ENCODE results near the gene CTNNAL1.
"Not testable (repeated sequence)": the region's sequence is repeated elsewhere in the genome, so short reads cannot be mapped to it uniquely, and the experiment has no call there.

CTNNAL1 gene

GRCh38 chr9:108910914-108911313 is 102.4 kb downstream of the CTNNAL1 start:
- H3K27ac Mint-ChIP-seq = peak overlapping the region; percentile 18
- H3K4me1 Mint-ChIP-seq (ENCODE audit: low read depth) = peaks cover 15% of the 10 kb centered on the region
- no peaks in the 10 kb centered on the region for H3K9me3 Mint-ChIP-seq
- no peak overlapping the region for H3K4me3 Mint-ChIP-seq
- peaks cover 94% of the 10 kb centered on the region for H3K36me3 Mint-ChIP-seq (ENCODE audit: low read depth)
- DNase-seq = no peak
- no peaks in the 10 kb centered on the region for H3K27me3 Mint-ChIP-seq

- Mint-ChIP-seq H3K4me1 (ENCODE audit: low read depth) (peaks cover 15% of the 10 kb centered on the region), H3K27ac (no peak overlapping the region), H3K4me3 (no peak overlapping the region), H3K36me3 (ENCODE audit: low read depth) (peaks cover 94% of the 10 kb centered on the region), H3K27me3 (no peaks in the 10 kb centered on the region), H3K9me3 (no peaks in the 10 kb centered on the region)
- DNase-seq = no peak
These were observed 102.9 kb downstream of the CTNNAL1 start for GRCh38 chr9:108910402-108910801.

GRCh38 chr9:108905494-108905893 is 107.8 kb downstream of the CTNNAL1 start:
- no peaks in the 10 kb centered on the region for H3K4me1 Mint-ChIP-seq (ENCODE audit: low read depth)
- DNase-seq = no peak
- H3K9me3 Mint-ChIP-seq = no peaks in the 10 kb centered on the region
- H3K4me3 Mint-ChIP-seq = no peak overlapping the region
- no peak overlapping the region for H3K27ac Mint-ChIP-seq
- no peaks in the 10 kb centered on the region for H3K27me3 Mint-ChIP-seq
- H3K36me3 Mint-ChIP-seq (ENCODE audit: low read depth) = peaks cover 90% of the 10 kb centered on the region

- no peak overlapping the region for H3K27ac Mint-ChIP-seq
- H3K4me3 Mint-ChIP-seq = no peak overlapping the region
- no peaks in the 10 kb centered on the region for H3K4me1 Mint-ChIP-seq (ENCODE audit: low read depth)
- no peak for DNase-seq
- no peaks in the 10 kb centered on the region for H3K9me3 Mint-ChIP-seq
- H3K27me3 Mint-ChIP-seq = no peaks in the 10 kb centered on the region
- peaks cover 92% of the 10 kb centered on the region for H3K36me3 Mint-ChIP-seq (ENCODE audit: low read depth)
These were observed 109.1 kb downstream of the CTNNAL1 start for GRCh38 chr9:108904161-108904560.

- Mint-ChIP-seq H3K36me3 (ENCODE audit: low read depth) (peaks cover 92% of the 10 kb centered on the region), H3K9me3 (no peaks in the 10 kb centered on the region), H3K27me3 (no peaks in the 10 kb centered on the region), H3K4me3 (no peak overlapping the region), H3K27ac (no peak overlapping the region), H3K4me1 (ENCODE audit: low read depth) (no peaks in the 10 kb centered on the region)
- DNase-seq = no peak
These were observed 109.7 kb downstream of the CTNNAL1 start for GRCh38 chr9:108903420-108904103.

GRCh38 chr9:108900176-108900575 is 113.1 kb downstream of the CTNNAL1 start:
- Mint-ChIP-seq H3K9me3 (no peaks in the 10 kb centered on the region), H3K36me3 (ENCODE audit: low read depth) (peaks cover 92% of the 10 kb centered on the region), H3K4me1 (ENCODE audit: low read depth) (no peaks in the 10 kb centered on the region), H3K4me3 (no peak overlapping the region), H3K27me3 (no peaks in the 10 kb centered on the region), H3K27ac (peak overlapping the region; percentile 38)
- DNase-seq = no peak

GRCh38 chr9:108899023-108899695 is 114.1 kb downstream of the CTNNAL1 start:
- H3K9me3 Mint-ChIP-seq; H3K27ac Mint-ChIP-seq; H3K4me3 Mint-ChIP-seq; H3K4me1 Mint-ChIP-seq (ENCODE audit: low read depth); DNase-seq; H3K27me3 Mint-ChIP-seq: not testable (repeated sequence)
- H3K36me3 Mint-ChIP-seq (ENCODE audit: low read depth) = peaks cover 97% of the 10 kb centered on the region

GRCh38 chr9:108897324-108898096 is 115.8 kb downstream of the CTNNAL1 start:
- no peak for DNase-seq
- Mint-ChIP-seq H3K9me3 (no peaks in the 10 kb centered on the region), H3K36me3 (ENCODE audit: low read depth) (peaks cover 96% of the 10 kb centered on the region), H3K4me1 (ENCODE audit: low read depth) (no peaks in the 10 kb centered on the region), H3K4me3 (no peak overlapping the region), H3K27ac (no peak overlapping the region), H3K27me3 (no peaks in the 10 kb centered on the region)

GRCh38 chr9:108894225-108894997 is 118.9 kb downstream of the CTNNAL1 start:
- no peak overlapping the region for H3K4me3 Mint-ChIP-seq
- H3K27me3 Mint-ChIP-seq = no peaks in the 10 kb centered on the region
- peaks cover 3% of the 10 kb centered on the region for H3K4me1 Mint-ChIP-seq (ENCODE audit: low read depth)
- H3K36me3 Mint-ChIP-seq (ENCODE audit: low read depth) = peaks cover 98% of the 10 kb centered on the region
- H3K27ac Mint-ChIP-seq = no peak overlapping the region
- no peaks in the 10 kb centered on the region for H3K9me3 Mint-ChIP-seq
- no peak for DNase-seq
